Subcutaneous adipose tissue (tissue), 4 donors: Measurements from ENCODE around the gene ANKRD63. TPM values are rescaled to one million over a fixed set of nuclear protein-coding genes. Genes with fewer than 3 reads are reported as not detected.

Experiments used
- CTCF ChIP-seq: fragments of 450-650 bp; IDR thresholded peaks from one replicate; pipeline ENCODE4 v1.5.1; 2016; ENCODE audit warnings: low read depth, mild to moderate bottlenecking, control low read depth, antibody characterized with exemption, moderate library complexity
- total RNA-seq, 4 donors: library from RNA; depleted of rRNA; stranded (reverse); fragments of >200 nt; gene quantifications; one replicate each; pipeline ENCODE4 v1.1.0, GENCODE V29; 2016

Gene ANKRD63
- total RNA-seq, 4 donors from 2014 or later, result not detected

DNA sequence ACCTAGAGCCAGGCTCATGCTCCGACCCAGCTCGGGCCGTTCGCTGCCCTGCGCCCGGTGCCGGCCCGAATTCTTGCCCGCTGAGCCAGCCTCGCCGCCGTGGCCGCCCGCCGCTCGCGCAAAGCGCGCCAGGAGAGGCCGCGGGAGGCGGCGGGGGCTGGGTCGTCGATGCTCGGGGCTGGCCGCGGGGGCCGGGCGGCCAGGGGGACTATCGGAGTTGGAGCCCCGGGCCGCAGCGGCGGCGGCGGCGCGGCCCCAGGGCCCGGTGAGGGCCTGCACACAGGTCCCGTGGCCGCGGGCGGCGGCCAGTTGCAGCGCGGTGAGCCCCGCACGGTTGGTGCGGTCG lies 1.1 kb downstream of the ANKRD63 start:
- TF ChIP-seq CTCF, result no peak

GRCh38 chr15:40281057-40281800 lies 1.6 kb downstream of the ANKRD63 start:
- no peak for TF ChIP-seq CTCF

- TF ChIP-seq CTCF, result no peak
These were observed 2.4 kb downstream of the ANKRD63 start for GRCh38 chr15:40280260-40281056.

DNA sequence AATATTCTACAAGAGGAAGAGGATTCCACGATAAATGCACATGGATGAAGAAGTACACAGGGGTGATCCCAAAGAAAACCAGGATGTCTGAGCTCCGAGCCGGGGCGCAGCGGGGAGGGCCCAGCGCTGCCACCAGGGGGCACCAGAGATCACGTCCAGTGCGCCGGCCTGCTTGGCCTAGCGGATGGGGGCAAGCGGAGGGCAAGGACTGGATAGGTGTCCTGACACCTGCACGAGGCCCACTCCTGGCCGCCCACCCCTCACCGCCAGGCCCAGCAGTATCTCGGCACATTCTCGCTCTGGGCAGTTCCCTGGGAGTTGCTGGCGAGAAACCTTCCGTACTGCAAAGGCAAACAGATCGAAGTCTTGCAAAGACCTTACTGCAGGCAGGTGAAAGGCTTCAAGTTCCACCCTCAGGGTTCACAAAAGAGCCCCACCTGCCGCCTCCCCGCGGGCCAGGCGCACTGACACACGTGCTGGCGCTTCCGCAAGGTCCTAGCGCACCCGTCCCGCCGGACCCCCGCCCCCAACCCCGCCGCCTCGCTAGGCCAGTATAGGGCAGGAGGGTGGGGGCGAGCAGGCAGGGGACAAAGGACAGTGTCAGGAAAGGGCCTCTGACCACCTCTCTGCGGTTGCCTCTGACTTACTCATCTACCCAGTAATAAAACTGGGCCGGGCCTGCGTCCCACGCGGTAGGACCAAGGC lies 3.3 kb downstream of the ANKRD63 start:
- TF ChIP-seq CTCF, result no peak

DNA sequence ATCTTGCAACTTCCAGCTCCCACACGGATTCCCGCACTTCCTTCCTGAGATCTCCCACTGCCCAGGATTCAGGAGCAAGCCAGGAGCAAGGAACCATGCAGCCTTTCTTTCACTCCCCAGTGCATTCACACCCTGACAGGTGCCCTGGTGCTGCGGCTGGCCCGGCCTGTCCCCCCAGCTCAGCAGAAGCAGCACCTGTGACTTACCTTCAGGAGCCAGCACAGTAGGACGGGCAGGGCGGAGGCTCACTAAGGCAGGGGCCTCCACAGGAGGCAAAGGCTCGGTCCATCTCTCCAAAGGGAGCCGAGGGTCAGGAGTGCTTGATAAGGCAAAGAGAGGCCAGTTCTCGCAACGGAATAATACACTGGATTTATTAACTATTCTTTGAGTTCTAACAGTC lies 4.8 kb downstream of the ANKRD63 start:
- TF ChIP-seq CTCF, result no peak

- no peak for TF ChIP-seq CTCF
These were observed 5.4 kb downstream of the ANKRD63 start for GRCh38 chr15:40277471-40277870.

DNA sequence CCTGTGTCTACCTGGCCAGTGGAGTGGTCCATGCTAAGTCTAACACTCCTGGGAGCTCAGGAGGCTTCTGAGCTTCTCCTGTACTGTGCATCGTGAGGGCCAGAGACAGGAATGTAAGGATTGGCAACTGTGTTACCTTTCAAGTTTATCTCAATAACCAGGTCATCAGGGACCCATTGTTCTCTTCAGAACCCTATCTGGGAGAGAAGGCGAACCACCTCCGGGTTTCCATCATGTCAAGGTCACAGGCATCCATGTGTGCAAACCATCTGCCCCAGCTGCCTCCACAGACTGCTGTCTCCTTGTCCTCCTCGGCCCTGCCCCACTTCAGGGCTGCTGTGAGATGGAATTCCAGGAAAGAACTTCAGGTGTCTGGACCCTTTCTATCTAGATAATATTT lies 5.9 kb downstream of the ANKRD63 start:
- no peak for TF ChIP-seq CTCF
